IMR-90 (cell line): ENCODE results near the gene LRRFIP1. TPM values are rescaled to one million over a fixed set of nuclear protein-coding genes. Genes with fewer than 3 reads are reported as not detected.
A peak's percentile ranks its signal among the peaks of the same experiment; 100 is the strongest.

Experiments used
- ATAC-seq: fragments of 200-7000 bp; cut with Tn5 transposase; 2 replicates; pipeline ENCODE4 v1.9.1; 2020; ENCODE audit warnings: low read depth, mild to moderate bottlenecking, moderate library complexity
- BruUV-seq: library from RNA; stranded (reverse); fragments of 400-500 nt; replicated peaks from 2 replicates; lab custom pipeline; 2021; lab: Mats Ljungman, UMichigan
- CTCF ChIA-PET: fragments of 300-600 bp; formaldehyde crosslinking; extraction: SDS; loops from one replicate; lab custom pipeline; 2021; ENCODE audit warnings: antibody characterized with exemption; lab: Yijun Ruan, JAX
- POLR2A ChIA-PET: fragments of 300-600 bp; sonication (Branson Sonifier 250); formaldehyde crosslinking; loops from one replicate; lab custom pipeline; 2022; ENCODE audit warnings: antibody characterized with exemption; ENCODE audit not compliant: unreplicated experiment; lab: Charles Lee
- DNase-seq: peaks from one replicate; pipeline ENCODE4 v3.0.0; 2013
- H2AFZ ChIP-seq: replicated peaks from 2 replicates; pipeline ENCODE3; 2013; ENCODE audit warnings: low read length, mild to moderate bottlenecking; ENCODE audit not compliant: poor library complexity
- H2AK5ac ChIP-seq: 2 replicates; pipeline ENCODE4 v1.6.1; 2013; ENCODE audit warnings: low read depth, low read length, inconsistent platforms
- H2AK9ac ChIP-seq: replicated peaks from 2 replicates; pipeline ENCODE3; 2013; ENCODE audit warnings: mild to moderate bottlenecking, low read depth, low read length, moderate library complexity; ENCODE audit not compliant: poor library complexity
- H2BK120ac ChIP-seq: 2 replicates; pipeline ENCODE4 v1.6.1; 2013; ENCODE audit warnings: low read depth, low read length, inconsistent platforms
- H2BK15ac ChIP-seq: 3 replicates; pipeline ENCODE4 v1.6.1; 2013; ENCODE audit warnings: low read depth, low read length, inconsistent platforms
- H2BK20ac ChIP-seq: 2 replicates; pipeline ENCODE4 v1.6.1; 2013; ENCODE audit warnings: low read depth, mild to moderate bottlenecking, inconsistent platforms, low read length, moderate library complexity
- H2BK5ac ChIP-seq: 2 replicates; pipeline ENCODE4 v1.6.1; 2013; ENCODE audit warnings: mild to moderate bottlenecking, low read depth, low read length, inconsistent platforms; ENCODE audit not compliant: poor library complexity, severe bottlenecking
- H3K14ac ChIP-seq: replicated peaks from 2 replicates; pipeline ENCODE4 v1.6.1; 2013; ENCODE audit warnings: low read depth, low read length, inconsistent platforms
- H3K18ac ChIP-seq: 2 replicates; pipeline ENCODE4 v1.6.1; 2013; ENCODE audit warnings: low read depth, low read length, control low read depth
- H3K23ac ChIP-seq: 2 replicates; pipeline ENCODE4 v1.6.1; 2013; ENCODE audit warnings: low read depth, low read length, inconsistent platforms
- H3K27ac ChIP-seq: 2 replicates; pipeline ENCODE4 v1.5.1; 2013; ENCODE audit warnings: mild to moderate bottlenecking, control low read depth, low read length; ENCODE audit not compliant: insufficient read depth
- H3K27me3 ChIP-seq: 2 replicates; pipeline ENCODE4 v1.6.1; 2013; ENCODE audit warnings: low read length; ENCODE audit not compliant: control insufficient read depth, insufficient read depth
- H3K36me3 ChIP-seq: 2 replicates; pipeline ENCODE4 v1.6.1; 2013; ENCODE audit warnings: low read length, mixed read lengths; ENCODE audit not compliant: control insufficient read depth, insufficient read depth
- H3K4ac ChIP-seq: 2 replicates; pipeline ENCODE4 v1.6.1; 2013; ENCODE audit warnings: low read depth, low read length, inconsistent platforms
- H3K4me1 ChIP-seq: 2 replicates; pipeline ENCODE4 v1.6.1; 2013; ENCODE audit warnings: low read length, mixed read lengths; ENCODE audit not compliant: control insufficient read depth, insufficient read depth
- H3K4me2 ChIP-seq: 2 replicates; pipeline ENCODE4 v1.6.1; 2013; ENCODE audit warnings: low read depth, mild to moderate bottlenecking, control low read depth, low read length, moderate library complexity
- H3K4me3 ChIP-seq: 2 replicates; pipeline ENCODE4 v1.5.1; 2013; ENCODE audit warnings: low read depth, mild to moderate bottlenecking, control low read depth, low read length, moderate library complexity; ENCODE audit not compliant: insufficient read depth
- H3K56ac ChIP-seq: 2 replicates; pipeline ENCODE4 v1.6.1; 2013; ENCODE audit warnings: low read length, inconsistent platforms; ENCODE audit not compliant: insufficient read depth; ENCODE audit errors: extremely low read depth
- H3K79me1 ChIP-seq, 2 experiments: 2 replicates each; pipeline ENCODE4 v1.6.1; 2013; ENCODE audit warnings: low read length in 2 of 2, inconsistent platforms in 1 of 2, low read depth in 1 of 2
- H3K9ac ChIP-seq: 2 replicates; pipeline ENCODE4 v1.6.1; 2013; ENCODE audit warnings: low read depth, low read length, control low read depth
- H3K9me1 ChIP-seq: 2 replicates; pipeline ENCODE4 v1.6.1; 2013; ENCODE audit warnings: low read length, inconsistent platforms; ENCODE audit not compliant: insufficient read depth
- H3K9me3 ChIP-seq: 2 replicates; pipeline ENCODE4 v1.6.1; 2013; ENCODE audit warnings: low read length; ENCODE audit not compliant: control insufficient read depth, insufficient read depth
- H4K20me1 ChIP-seq: 2 replicates; pipeline ENCODE4 v1.6.1; 2013; ENCODE audit warnings: low read length, inconsistent platforms; ENCODE audit not compliant: insufficient read depth
- H4K5ac ChIP-seq: 2 replicates; pipeline ENCODE4 v1.6.1; 2013; ENCODE audit warnings: mild to moderate bottlenecking, low read depth, low read length, control low read depth
- H4K8ac ChIP-seq, 2 experiments: 2 replicates each; pipeline ENCODE4 v1.6.1; 2013; ENCODE audit warnings: low read depth in 2 of 2, low read length in 2 of 2, control low read depth in 1 of 2, inconsistent platforms in 1 of 2
- H4K91ac ChIP-seq: 2 replicates; pipeline ENCODE4 v1.6.1; 2013; ENCODE audit warnings: low read depth, low read length, inconsistent platforms; ENCODE audit not compliant: insufficient read depth
- ELK1 ChIP-seq: fragments of 150-350 bp; IDR thresholded peaks from 2 replicates; pipeline ENCODE4 v1.6.1; 2016; ENCODE audit warnings: low read depth, mild to moderate bottlenecking, low read length, moderate library complexity, borderline replicate concordance
- WGBS, 2 experiments: methylation state at CpG; one replicate each; pipeline versions ENCODE4 v1.1.5 to v1.1.7; 2013; ENCODE audit warnings: missing lambda C conversion rate in 2 of 2; ENCODE audit not compliant: insufficient read length in 1 of 2; ENCODE audit errors: extremely low coverage in 2 of 2; 5-methylcytosine and 5-hydroxymethylcytosine counted together
- dilution Hi-C: fragments of 300-500 bp; cut with HindIII; formaldehyde crosslinking; loops from one replicate; pipeline ENCODE4 v1.14.3; 2018; ENCODE audit warnings: low sequenced_read_pairs; ENCODE audit not compliant: unreplicated experiment
- in situ Hi-C: fragments of 300-500 bp; cut with MboI; formaldehyde crosslinking; loops from 3 replicates; pipeline ENCODE4 v1.14.3; 2019; ENCODE audit warnings: low sequenced_read_pairs, inconsistent platforms, mixed read lengths
- intact Hi-C: fragments of 100-400 bp; cut with micrococcal nuclease; formaldehyde crosslinking; loops from 2 replicates; pipeline ENCODE4 v1.10.0; 2022
- polyA plus RNA-seq, 3 experiments: library from polyadenylated mRNA; depleted of rRNA; stranded (reverse); fragments of >200 nt; gene quantifications; 2 replicates each; pipeline ENCODE4 v1.2.3, GENCODE V29; 2012; ENCODE audit warnings: low replicate concordance in 1 of 3
- total RNA-seq: library from RNA; depleted of rRNA; stranded (reverse); fragments of >200 nt; gene quantifications from 2 replicates; pipeline ENCODE4 v1.2.3, GENCODE V29; 2012

The LRRFIP1 gene
- total and polyA plus RNA-seq, 2 of the 4 experiments (the other 2 are of a cell fraction): 52.2 to 54.4 TPM

- Histone ChIP-seq H3K9me3 (no peaks in the 10 kb centered on the region), H2AFZ (no peak overlapping the region), H2AK5ac (no peak overlapping the region; the same call in 1 of the 2 replicates), H4K91ac (0 out of 2 replicates have a peak overlapping the region, but pooled peaks have one; percentile 1), H3K4me3 (no peak overlapping the region), H2BK5ac (peak overlapping the region; percentile 18), H3K9me1 (peaks cover 38% of the 10 kb centered on the region), H3K4me1 (peaks cover 22% of the 10 kb centered on the region), H2BK120ac (0 out of 2 replicates have a peak overlapping the region, but pooled peaks have one; percentile 11), H2BK15ac (no peak overlapping the region), H3K4ac (0 out of 2 replicates have a peak overlapping the region, but pooled peaks have one; percentile 5), H3K14ac (no peak overlapping the region), H3K9ac (no peak overlapping the region), H3K18ac (no peak overlapping the region), H3K4me2 (no peak overlapping the region; the same call in 1 of the 2 replicates), H3K27ac (no peak overlapping the region), H3K79me1 (peaks cover 34 to 83% of the 10 kb centered on the region in 2 experiments), H2AK9ac (peak overlapping the region; percentile 2), H3K23ac (0 out of 2 replicates have a peak overlapping the region, but pooled peaks have one; percentile 10), H4K20me1 (peaks cover 57% of the 10 kb centered on the region), H3K27me3 (no peaks in the 10 kb centered on the region), H3K36me3 (peaks cover 9% of the 10 kb centered on the region), H4K5ac (no peak overlapping the region), H4K8ac (0 out of 4 replicates have a peak overlapping the region, but pooled peaks have one; percentile 13 to 20), H2BK20ac (no peak overlapping the region), H3K56ac (no peak overlapping the region)
- intact Hi-C loops: no loop called here
- no peak for TF ChIP-seq ELK1
- in situ Hi-C loops: no loop called here
- POLR2A ChIA-PET: no interaction called here
- CTCF ChIA-PET: interaction anchor here (1.5 kb wide), 1 partner anchor 11 kb away, joined by 3 read pairs; no protein-coding TSS in a partner anchor
- BruUV-seq: no TSS peak
- dilution Hi-C loops: no loop called here
- no peak for DNase-seq
- WGBS, 2 experiments: no CpG with 5 or more reads among the region's 7 CpGs
- no peak for ATAC-seq
Observed at GRCh38 chr2:237720444-237720843, 93.1 kb downstream of the LRRFIP1 start.
